Muscle of leg (tissue), 11 donors: ENCODE measurements around the gene FASTK. TPM values are rescaled to one million over a fixed set of nuclear protein-coding genes. Genes with fewer than 3 reads are reported as not detected.
"Not testable (repeated sequence)": the region's sequence is repeated elsewhere in the genome, so short reads cannot be mapped to it uniquely, and the experiment has no call there.

Experiments
- DNase-seq: peaks from one replicate; pipeline ENCODE4 v3.0.0; 2013
- H3K27ac ChIP-seq: one replicate; pipeline ENCODE4 v1.5.1; 2013; ENCODE audit warnings: mild to moderate bottlenecking, low read length, control low read depth
- H3K27me3 ChIP-seq: one replicate; pipeline ENCODE4 v1.6.1; 2013; ENCODE audit warnings: low read length; ENCODE audit not compliant: control insufficient read depth, insufficient read depth
- H3K36me3 ChIP-seq: one replicate; pipeline ENCODE4 v1.6.1; 2013; ENCODE audit warnings: low read length; ENCODE audit not compliant: control insufficient read depth, insufficient read depth
- H3K4me1 ChIP-seq: one replicate; pipeline ENCODE4 v1.6.1; 2013; ENCODE audit warnings: low read length; ENCODE audit not compliant: control insufficient read depth, insufficient read depth
- H3K4me3 ChIP-seq: one replicate; pipeline ENCODE4 v1.5.1; 2013; ENCODE audit warnings: low read length, control low read depth
- H3K9me3 ChIP-seq: replicated peaks from 2 replicates; pipeline ENCODE4 v1.6.1; 2013; ENCODE audit warnings: low read depth, low read length; ENCODE audit not compliant: control insufficient read depth
- WGBS: methylation state at CpG from one replicate; pipeline ENCODE4 v1.1.5; 2013; ENCODE audit warnings: missing lambda C conversion rate; ENCODE audit not compliant: insufficient coverage; 5-methylcytosine and 5-hydroxymethylcytosine counted together
- polyA plus RNA-seq, 8 donors: library from polyadenylated mRNA; unstranded; fragments of 120-200 nt; gene quantifications; one replicate each; pipeline versions ENCODE4 v1.2.1 to v1.2.3, GENCODE V29; 2013; ENCODE audit warnings: inconsistent platforms in 1 of 8, low replicate concordance in 1 of 8; ENCODE audit not compliant: insufficient read length in 8 of 8, insufficient read depth in 1 of 8
- total RNA-seq: library from RNA; stranded (reverse); fragments of 120-200 nt; gene quantifications from one replicate; pipeline ENCODE4 v1.2.4, GENCODE V29; 2013

FASTK gene
- total and polyA plus RNA-seq, 9 donors = 65.2 to 90.1 (median 81.2) TPM

DNA sequence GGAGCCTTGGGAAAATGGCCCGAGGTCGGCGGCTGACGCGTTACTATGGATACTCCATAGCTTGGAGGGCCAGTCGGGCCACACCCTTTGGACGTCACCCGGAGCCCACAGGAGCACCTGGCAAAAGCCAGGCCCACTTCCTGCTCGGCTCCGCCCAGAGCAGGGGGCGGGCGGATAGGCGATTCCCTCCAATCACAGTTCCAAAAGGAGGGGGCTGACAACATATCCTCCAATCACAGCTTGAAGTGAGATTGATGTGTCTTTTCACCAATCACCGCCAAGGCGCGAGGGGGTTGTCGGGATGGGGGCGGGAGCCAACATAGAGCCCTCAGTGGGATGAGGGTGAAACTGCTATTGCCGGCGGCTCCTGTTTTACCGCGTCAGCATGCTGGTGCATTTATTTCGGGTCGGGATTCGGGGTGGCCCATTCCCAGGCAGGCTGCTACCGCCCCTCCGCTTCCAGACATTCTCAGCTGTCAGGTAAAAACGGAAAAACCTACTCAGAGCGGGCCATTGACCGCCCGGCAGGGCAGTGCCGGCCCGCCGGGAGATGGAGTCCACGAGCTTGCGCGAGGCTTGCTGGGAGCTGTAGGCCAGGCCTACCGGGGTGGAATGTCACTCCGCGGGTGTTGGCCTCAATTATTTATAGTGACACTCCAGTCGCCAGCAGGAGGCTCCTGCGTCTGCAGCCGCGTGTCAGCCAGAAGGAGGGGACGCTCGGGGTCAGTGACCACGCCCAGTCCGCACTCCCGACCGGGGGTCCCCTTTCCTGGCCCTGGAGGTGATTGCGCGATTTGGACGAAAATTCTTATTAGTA, 52.3 kb downstream of the FASTK start, which contains the start of gene ABCB8:
TSS of gene ABCB8 (plus strand) at position 320 of the 817 bp plus-strand sequence. CDS start at position 386, 66 bp downstream.
- peaks cover 15% of the 10 kb centered on the region for H3K4me1 ChIP-seq
- DNase-seq = peak; percentile 100
- H3K27ac ChIP-seq = peak within 1 kb of the TSS; percentile 93
- peaks cover 3% of the 10 kb centered on the region for H3K27me3 ChIP-seq
- peaks cover 12% of the 10 kb centered on the region for H3K36me3 ChIP-seq
- WGBS = 0% methylated on average over 42 of the region's 53 CpGs
- H3K4me3 ChIP-seq = peak within 1 kb of the TSS; percentile 81
- H3K9me3 ChIP-seq = no peaks in the 10 kb centered on the region

DNA sequence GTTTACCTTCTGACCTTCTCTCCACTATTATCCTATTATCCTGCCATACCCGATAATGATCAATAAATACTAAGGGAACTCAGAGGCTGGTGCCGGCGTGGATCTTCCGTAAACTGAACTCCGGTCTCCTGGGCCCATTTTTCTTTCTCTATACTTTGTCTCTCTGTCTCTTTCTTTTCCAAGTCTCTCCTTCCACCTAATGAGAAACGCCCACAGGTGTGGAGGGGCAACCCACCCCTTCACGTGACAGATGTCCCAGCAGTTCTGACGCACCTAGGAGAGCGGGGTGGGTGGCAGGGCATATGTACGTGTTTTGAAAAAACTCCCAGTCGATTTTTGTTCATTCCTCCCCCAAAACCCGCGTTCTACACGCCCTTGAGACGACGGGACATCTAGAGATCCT, 52.9 kb downstream of the FASTK start:
- Histone ChIP-seq H3K27ac (peak overlapping the region; percentile 83), H3K4me3 (peak overlapping the region; percentile 81), H3K4me1 (peaks cover 15% of the 10 kb centered on the region)
- 5% methylated on average over 11 of the region's 16 CpGs for WGBS
- not testable (repeated sequence) for DNase-seq, H3K9me3 ChIP-seq, H3K27me3 ChIP-seq, H3K36me3 ChIP-seq

DNA sequence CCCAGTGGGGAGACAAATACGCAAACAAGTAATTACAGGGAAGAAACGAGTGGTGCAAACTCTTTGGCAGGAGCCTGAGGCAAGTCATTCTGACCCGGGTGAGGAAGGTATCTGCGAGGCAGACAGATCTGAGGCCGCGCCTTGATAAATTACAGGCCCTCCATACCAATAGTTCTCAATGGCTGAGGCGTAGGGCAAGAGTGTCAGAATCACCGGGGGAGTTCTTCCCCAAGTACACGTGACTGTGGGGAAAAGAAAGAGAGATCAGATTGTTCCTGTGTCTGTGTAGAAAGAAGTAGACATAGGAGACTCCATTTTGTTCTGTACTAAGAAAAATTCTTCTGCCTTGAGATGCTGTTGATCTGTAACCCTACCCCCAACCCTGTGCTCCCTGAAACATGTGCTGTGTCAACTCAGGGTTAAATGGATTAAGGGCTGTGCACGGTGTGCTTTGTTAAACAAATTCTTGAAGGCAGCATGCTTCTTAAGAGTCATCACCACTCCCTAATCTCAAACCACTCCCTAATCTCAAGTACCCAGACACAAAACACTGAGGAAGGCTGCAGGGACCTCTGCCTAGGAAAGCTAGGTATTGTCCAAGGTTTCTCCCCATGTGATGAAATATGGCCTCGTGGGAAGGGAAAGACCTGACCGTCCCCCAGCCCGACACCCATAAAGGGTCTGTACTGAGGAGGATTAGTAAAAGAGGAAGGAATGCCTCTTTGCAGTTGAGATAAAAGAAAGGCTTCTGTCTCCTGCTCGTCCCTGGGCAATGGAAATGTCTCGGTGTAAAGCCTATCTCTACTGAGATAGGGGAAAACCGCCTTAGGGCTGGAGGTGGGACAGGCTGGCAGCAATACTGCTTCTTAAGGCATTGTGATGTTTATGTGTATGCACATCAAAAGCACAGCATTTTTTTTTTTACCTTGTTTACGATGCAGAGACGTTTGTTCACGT, 53.6 kb downstream of the FASTK start:
- not testable (repeated sequence) for H3K4me3 ChIP-seq, DNase-seq, H3K27me3 ChIP-seq, H3K9me3 ChIP-seq, H3K36me3 ChIP-seq, H3K27ac ChIP-seq
- H3K4me1 ChIP-seq = peaks cover 15% of the 10 kb centered on the region
- WGBS = 28% methylated on average over 6 of the region's 19 CpGs

Other genes with a start within 250 kb of the FASTK start
- 0.04 TPM for gene AOC1, start 228.3 kb downstream of the FASTK start, total RNA-seq
- gene AOC1, start 228.3 kb downstream of the FASTK start, polyA plus RNA-seq = 1 to 10 TPM in 2 of 8 donors, under 1 TPM in 3, not detected in 3; 0.13 to 6.1 (median 0.27) TPM
- gene KCNH2, start 102.5 kb downstream of the FASTK start, total RNA-seq = 9.7 TPM
- gene KCNH2, start 102.5 kb downstream of the FASTK start, polyA plus RNA-seq = 10 to 100 TPM; 14.4 to 26.9 (median 20.2) TPM
- 4.9 TPM for gene NOS3, start 89.8 kb downstream of the FASTK start, total RNA-seq
- gene NOS3, start 89.8 kb downstream of the FASTK start, polyA plus RNA-seq = 1 to 10 TPM; 5.0 to 8.9 (median 7.0) TPM
- 0.22 TPM for gene ATG9B, start 56.3 kb downstream of the FASTK start, total RNA-seq
- gene ATG9B, start 56.3 kb downstream of the FASTK start, polyA plus RNA-seq = 1 to 10 TPM in 6 of 8 donors, under 1 TPM in 2; 0.92 to 3.0 (median 1.4) TPM
- 13.4 TPM for gene ABCB8, start 52.4 kb downstream of the FASTK start, total RNA-seq
- gene ABCB8, start 52.4 kb downstream of the FASTK start, polyA plus RNA-seq = 10 to 100 TPM; 12.8 to 26.5 (median 19.2) TPM
- gene ASIC3, start 32.3 kb downstream of the FASTK start, total RNA-seq = 1.3 TPM
- gene ASIC3, start 32.3 kb downstream of the FASTK start, polyA plus RNA-seq = 1 to 10 TPM; 2.0 to 9.2 (median 4.6) TPM
- 10.2 TPM for gene CDK5, start 22.9 kb downstream of the FASTK start, total RNA-seq
- 10 to 100 TPM in 5 of 8 donors, 1 to 10 TPM in 3; 8.2 to 12.2 (median 10.2) TPM for gene CDK5, start 22.9 kb downstream of the FASTK start, polyA plus RNA-seq
- 41.0 TPM for gene SLC4A2, start 21.2 kb downstream of the FASTK start, total RNA-seq
- gene SLC4A2, start 21.2 kb downstream of the FASTK start, polyA plus RNA-seq = 10 to 100 TPM; 58.3 to 78.1 (median 65.7) TPM
- 19.0 TPM for gene TMUB1, start 2.7 kb upstream of the FASTK start, total RNA-seq
- gene TMUB1, start 2.7 kb upstream of the FASTK start, polyA plus RNA-seq = 10 to 100 TPM; 29.8 to 51.2 (median 35.9) TPM
- 37.0 TPM for gene AGAP3, start 5.7 kb upstream of the FASTK start, total RNA-seq
- gene AGAP3, start 5.7 kb upstream of the FASTK start, polyA plus RNA-seq = 10 to 100 TPM; 64.5 to 95.4 (median 76.3) TPM
- 0.44 TPM for gene GBX1, start 86.9 kb upstream of the FASTK start, total RNA-seq
- gene GBX1, start 86.9 kb upstream of the FASTK start, polyA plus RNA-seq = 1 to 10 TPM in 5 of 8 donors, under 1 TPM in 3; 0.59 to 2.5 (median 1.5) TPM
- 3.1 TPM for gene ASB10, start 106.4 kb upstream of the FASTK start, total RNA-seq
- 1 to 10 TPM; 1.3 to 5.7 (median 3.0) TPM for gene ASB10, start 106.4 kb upstream of the FASTK start, polyA plus RNA-seq
- gene H2BK1, start 129.7 kb upstream of the FASTK start, total RNA-seq = not detected
- not detected for gene H2BK1, start 129.7 kb upstream of the FASTK start, polyA plus RNA-seq
- gene ABCF2, start 146.4 kb upstream of the FASTK start, total RNA-seq = 18.5 TPM
- gene ABCF2, start 146.4 kb upstream of the FASTK start, polyA plus RNA-seq = 10 to 100 TPM; 17.3 to 21.1 (median 18.5) TPM
- gene CHPF2, start 151.7 kb upstream of the FASTK start, total RNA-seq = 21.9 TPM
- gene CHPF2, start 151.7 kb upstream of the FASTK start, polyA plus RNA-seq = 10 to 100 TPM; 20.1 to 32.6 (median 23.4) TPM
- gene SMARCD3, start 167.9 kb upstream of the FASTK start, total RNA-seq = 106 TPM
- gene SMARCD3, start 167.9 kb upstream of the FASTK start, polyA plus RNA-seq = 100 to 1,000 TPM; 109 to 180 (median 151) TPM